T-helper 9 cell (primary cell): Measurements from ENCODE around the gene AMIGO1.

Experiments used
- DNase-seq: peaks from one replicate; pipeline ENCODE4 v3.0.0-alpha.2; 2020

Gene AMIGO1

GRCh38 chr1:109531826-109532364 is 22.4 kb upstream of the AMIGO1 start:
- no peak for DNase-seq

- no peak for DNase-seq
Measured at GRCh38 chr1:109531380-109531779, 21.9 kb upstream of the AMIGO1 start.

DNA sequence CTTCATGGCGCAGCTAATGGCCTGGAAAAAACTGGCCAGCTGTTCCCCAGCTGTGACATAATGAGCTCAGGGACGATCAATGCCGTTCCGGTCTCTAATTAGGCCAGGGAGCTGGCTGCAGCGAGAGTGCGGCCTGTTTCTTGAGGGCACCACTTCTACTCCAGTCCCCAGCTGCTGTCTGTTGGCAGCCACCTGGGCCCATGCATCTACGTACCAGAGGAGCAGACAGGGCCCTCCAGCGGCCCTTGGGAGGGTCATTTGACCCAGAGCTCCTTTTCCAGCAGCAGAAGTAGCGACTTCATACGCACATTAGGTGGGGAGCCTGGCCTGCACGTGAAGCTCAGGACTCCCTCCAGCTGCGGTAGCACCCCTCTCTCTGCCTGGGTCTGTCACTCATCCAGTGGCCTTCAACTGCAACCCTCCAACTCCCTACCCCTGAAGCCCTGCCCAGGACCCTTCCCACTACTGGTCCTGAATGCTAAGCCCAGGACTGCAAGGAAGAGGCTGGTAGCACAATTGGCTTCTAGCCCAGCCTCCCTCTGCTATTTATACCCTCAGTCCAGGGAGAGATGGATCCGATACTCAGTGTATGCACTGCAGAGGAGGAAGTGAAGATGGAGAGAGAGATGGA is 21.0 kb upstream of the AMIGO1 start:
- no peak for DNase-seq

- DNase-seq, result no peak
Measured at GRCh38 chr1:109529881-109530456, 20.4 kb upstream of the AMIGO1 start.

DNA sequence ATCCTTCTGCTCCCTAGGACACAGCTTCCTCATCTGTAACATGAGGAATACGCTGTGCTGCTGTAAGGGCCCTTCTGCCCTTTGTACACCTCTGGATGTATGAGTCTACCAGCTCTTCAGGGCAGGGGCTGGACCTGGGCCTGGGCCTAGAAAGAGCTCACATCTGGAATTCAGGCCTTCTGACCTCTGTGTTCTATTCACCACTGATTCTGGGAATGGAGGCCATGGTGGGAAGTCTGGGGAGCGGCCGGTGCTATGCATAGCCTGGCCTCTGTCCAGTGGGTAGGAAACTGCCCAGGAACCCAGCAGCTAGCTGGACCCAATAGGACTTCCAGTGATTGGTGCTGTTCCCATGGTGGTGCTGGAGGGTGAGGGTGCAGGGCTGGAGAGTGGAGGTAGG is 19.2 kb upstream of the AMIGO1 start:
- no peak for DNase-seq

DNA sequence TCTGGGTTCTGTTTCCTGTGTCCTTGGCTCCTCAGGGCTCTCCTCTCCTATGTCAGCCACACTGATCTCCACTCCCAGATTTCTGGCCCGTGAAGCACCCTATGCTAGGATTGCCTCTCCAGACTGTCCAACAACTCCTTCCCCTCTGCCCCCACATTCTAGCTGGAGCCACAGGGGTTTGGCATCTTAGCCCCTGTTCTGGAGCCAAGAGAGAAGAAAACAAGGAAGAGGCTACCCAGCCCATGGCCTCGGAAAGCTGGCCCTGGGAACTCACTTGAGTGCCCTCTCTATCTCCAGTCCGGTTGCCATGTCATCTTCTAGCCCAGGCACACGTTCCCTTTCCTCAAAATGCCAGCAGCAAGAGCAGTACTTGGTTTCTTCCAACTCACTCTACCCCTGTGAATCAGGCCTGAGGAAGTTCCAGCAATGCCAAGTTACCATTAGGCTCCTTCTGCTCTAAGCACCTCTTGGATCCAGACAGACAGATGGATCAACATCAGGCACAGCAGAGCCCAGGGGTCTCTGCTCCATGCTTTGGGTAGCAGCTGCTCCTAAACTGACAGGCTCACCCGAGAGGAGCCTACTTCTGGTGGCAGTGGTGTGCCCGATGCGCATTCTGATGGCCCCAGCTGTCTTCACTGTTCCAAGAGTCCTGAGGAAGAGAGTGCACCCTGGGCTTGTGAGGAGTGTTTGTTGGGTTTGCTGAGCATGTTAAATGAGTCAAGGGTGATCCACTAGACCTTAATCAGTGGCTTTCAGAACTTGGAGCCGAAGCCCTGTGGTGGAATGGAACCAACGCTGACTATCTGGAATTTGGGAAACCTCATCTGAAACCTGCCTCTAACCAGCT is 18.5 kb upstream of the AMIGO1 start:
- no peak for DNase-seq

GRCh38 chr1:109527098-109527811 is 17.7 kb upstream of the AMIGO1 start:
- no peak for DNase-seq

- no peak for DNase-seq
Measured at GRCh38 chr1:109523706-109524105, 14.2 kb upstream of the AMIGO1 start.

- DNase-seq, result no peak
Measured at GRCh38 chr1:109522026-109522425, 12.5 kb upstream of the AMIGO1 start.

- no peak for DNase-seq
Measured at GRCh38 chr1:109521002-109521951, 11.8 kb upstream of the AMIGO1 start.

DNA sequence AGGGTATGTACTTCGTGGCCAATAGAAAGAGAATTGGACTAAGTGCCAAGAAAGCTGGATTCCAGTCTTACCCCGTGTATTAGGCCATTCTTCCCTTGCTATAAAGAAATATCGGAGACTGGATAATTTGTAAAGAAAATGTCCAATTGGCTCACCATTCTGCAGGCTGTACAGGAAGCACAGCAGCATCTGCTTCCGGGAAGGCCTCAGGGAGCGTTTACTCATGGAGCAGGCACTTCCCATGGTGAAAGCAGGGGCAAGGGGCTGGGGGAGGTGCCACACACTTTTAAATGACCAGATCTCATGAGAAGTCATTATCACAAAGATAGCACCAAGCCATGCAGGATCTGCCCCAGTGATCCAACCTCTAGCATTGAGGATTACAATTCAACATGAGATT is 7.8 kb upstream of the AMIGO1 start:
- no peak for DNase-seq

GRCh38 chr1:109516872-109517271 is 7.3 kb upstream of the AMIGO1 start:
- no peak for DNase-seq

- DNase-seq, result no peak
Measured at GRCh38 chr1:109514846-109515245, 5.3 kb upstream of the AMIGO1 start.

GRCh38 chr1:109513110-109513710 is 3.7 kb upstream of the AMIGO1 start:
- DNase-seq, result no peak

GRCh38 chr1:109508873-109509175 is 703 bp downstream of the AMIGO1 start:
- no peak for DNase-seq

DNA sequence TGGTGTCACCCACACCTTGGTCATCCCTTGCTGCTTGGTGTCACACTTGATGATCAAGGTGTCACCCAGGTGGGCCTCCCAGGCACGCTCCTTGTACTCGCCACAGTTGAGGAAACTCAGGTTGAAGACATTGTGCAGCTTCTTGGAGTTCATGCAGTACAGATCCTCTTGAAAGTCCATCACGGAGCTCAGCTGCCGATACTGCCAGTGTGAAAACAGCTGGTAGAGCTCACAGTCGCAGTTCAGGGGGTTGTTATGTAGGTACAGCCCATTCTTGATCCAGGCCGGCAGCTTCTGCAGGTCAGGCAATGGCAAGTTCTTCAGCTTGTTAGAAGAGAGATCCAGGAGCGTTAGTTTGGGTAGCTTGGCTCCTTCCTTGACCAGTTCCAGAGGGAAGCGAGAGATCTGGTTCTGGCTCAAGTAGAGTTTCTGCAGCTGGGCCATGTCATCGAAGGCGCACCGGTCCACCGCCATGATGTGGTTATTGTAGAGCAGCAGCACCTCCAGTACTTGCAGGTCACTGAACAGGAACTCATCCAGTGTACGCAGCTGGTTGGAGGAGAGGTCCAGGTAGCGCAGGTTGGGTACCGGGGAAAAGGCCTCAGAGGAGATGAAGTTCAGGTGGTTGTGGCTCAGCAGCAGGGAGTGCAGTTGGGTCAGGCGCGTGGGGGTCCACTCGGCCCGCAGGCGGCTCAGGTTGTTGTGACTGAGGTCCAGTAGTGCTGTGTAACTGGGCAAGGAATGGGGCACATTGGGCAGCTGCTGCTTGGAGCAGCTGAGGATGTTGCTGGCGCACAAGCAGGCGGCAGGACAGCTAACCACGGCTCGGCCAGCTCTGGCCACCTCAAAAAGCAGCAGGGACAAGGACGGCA is 1.3 kb downstream of the AMIGO1 start:
- DNase-seq, result no peak

DNA sequence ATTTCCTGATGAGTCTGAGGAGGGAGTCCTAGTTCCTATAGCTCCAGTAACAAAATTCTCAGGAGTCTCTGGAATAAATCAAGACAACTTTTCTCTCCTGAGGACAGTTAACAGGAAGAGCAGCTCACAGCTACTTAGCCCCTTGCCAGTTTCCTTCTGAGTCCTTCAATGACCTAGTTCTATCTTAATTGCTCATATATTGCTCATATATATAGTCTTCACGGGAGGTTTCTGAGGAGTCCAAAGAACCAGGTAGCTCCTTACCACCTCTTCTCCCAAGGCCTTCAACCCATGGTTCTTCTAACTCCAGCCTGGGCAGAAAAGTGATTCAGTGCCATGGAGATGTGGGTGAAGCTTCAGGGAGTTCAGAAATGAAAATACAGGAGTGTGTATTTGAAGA is 4.6 kb downstream of the AMIGO1 start:
- DNase-seq, result no peak

DNA sequence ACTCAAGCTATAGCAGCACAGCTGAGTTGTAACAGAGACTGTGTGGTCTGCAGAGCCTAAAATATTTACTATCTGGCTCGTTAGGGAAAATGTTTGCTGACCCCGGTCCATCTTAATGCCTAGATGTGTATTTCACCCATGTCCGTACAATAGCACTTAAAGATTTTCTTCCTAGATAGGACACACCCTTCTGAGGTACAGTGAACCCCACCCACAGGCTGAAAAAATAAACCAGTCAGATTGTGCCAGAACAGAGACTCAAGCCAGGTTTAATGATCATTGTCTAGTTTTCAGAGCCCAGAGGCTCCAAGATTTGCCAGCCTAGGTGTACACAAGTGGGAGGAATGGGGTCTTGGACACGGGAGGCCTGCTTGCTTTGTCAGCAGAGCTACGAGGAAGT is 5.6 kb downstream of the AMIGO1 start:
- no peak for DNase-seq

- peak; percentile 38 for DNase-seq
Measured at GRCh38 chr1:109502364-109502851, 7.1 kb downstream of the AMIGO1 start.

- DNase-seq, result no peak
Measured at GRCh38 chr1:109501644-109502363, 7.7 kb downstream of the AMIGO1 start.
